Endodermal cell (in vitro differentiated cells): ENCODE measurements around the gene RSRC1. TPM values are rescaled to one million over a fixed set of nuclear protein-coding genes. Genes with fewer than 3 reads are reported as not detected.

Source experiments
- DNase-seq: peaks from one replicate; pipeline ENCODE4 v3.0.0-alpha.2; 2017
- H3K27ac ChIP-seq: 2 replicates; pipeline ENCODE4 v1.5.1; 2013; ENCODE audit warnings: mild to moderate bottlenecking, low read depth, low read length, moderate library complexity
- H3K27me3 ChIP-seq: 2 replicates; pipeline ENCODE4 v1.6.1; 2013; ENCODE audit warnings: mild to moderate bottlenecking, low read length, moderate library complexity; ENCODE audit not compliant: insufficient read depth, control insufficient read depth, poor library complexity, severe bottlenecking
- H3K36me3 ChIP-seq: 2 replicates; pipeline ENCODE4 v1.7.0; 2013; ENCODE audit warnings: mild to moderate bottlenecking, low read length, moderate library complexity; ENCODE audit not compliant: control insufficient read depth, insufficient read depth
- H3K4me1 ChIP-seq: one replicate; pipeline ENCODE4 v1.7.0; 2013; ENCODE audit warnings: low read length; ENCODE audit not compliant: control insufficient read depth, insufficient read depth
- H3K4me3 ChIP-seq: 2 replicates; pipeline ENCODE4 v1.5.1; 2013; ENCODE audit warnings: mild to moderate bottlenecking, low read length, moderate library complexity
- H3K9ac ChIP-seq: 2 replicates; pipeline ENCODE4 v1.6.1; 2013; ENCODE audit warnings: mild to moderate bottlenecking, low read length, moderate library complexity; ENCODE audit not compliant: poor library complexity, severe bottlenecking; ENCODE audit errors: extremely low read depth
- H3K9me3 ChIP-seq: 2 replicates; pipeline ENCODE4 v1.6.1; 2013; ENCODE audit warnings: mild to moderate bottlenecking, low read length, moderate library complexity; ENCODE audit not compliant: control insufficient read depth
- H3K27ac Mint-ChIP-seq: 2 replicates; pipeline ENCODE4 v1.8.0; 2020; ENCODE audit warnings: mixed read lengths
- H3K27me3 Mint-ChIP-seq: 2 replicates; pipeline ENCODE4 v1.8.0; 2021; ENCODE audit warnings: mild to moderate bottlenecking, mixed read lengths; ENCODE audit not compliant: insufficient read depth
- H3K36me3 Mint-ChIP-seq: 2 replicates; pipeline ENCODE4 v1.8.0; 2020; ENCODE audit warnings: low read depth, mixed read lengths
- H3K4me1 Mint-ChIP-seq: 2 replicates; pipeline ENCODE4 v1.8.0; 2020; ENCODE audit warnings: mixed read lengths
- H3K4me3 Mint-ChIP-seq: 2 replicates; pipeline ENCODE4 v1.8.0; 2020; ENCODE audit warnings: mild to moderate bottlenecking, moderate library complexity, mixed read lengths
- H3K9me3 Mint-ChIP-seq: 2 replicates; pipeline ENCODE4 v1.8.0; 2020; ENCODE audit warnings: mild to moderate bottlenecking, mixed read lengths
- CTCF ChIP-seq: fragments of 200-600 bp; sonication (generic); conservative IDR thresholded peaks from 2 replicates; pipeline ENCODE4 v1.5.0; 2021; ENCODE audit warnings: antibody characterized with exemption, mild to moderate bottlenecking
- WGBS, 2 experiments: methylation state at CpG; one replicate each; pipeline versions ENCODE4 v1.1.5 to v1.1.7; 2013; ENCODE audit warnings: missing lambda C conversion rate in 2 of 2, mixed read lengths in 1 of 2; ENCODE audit not compliant: insufficient coverage in 1 of 2, insufficient read length in 1 of 2; 5-methylcytosine and 5-hydroxymethylcytosine counted together
- total RNA-seq, 2 donors: library from RNA; stranded (reverse); fragmentation: NEBNext Ultra II Directional in 1 of 2; extraction: Animal tissue kit (Norgen Biotek cat#: 25700) in 1 of 2; gene quantifications; 2 replicates in 1 of 2; 3 replicates in 1 of 2; pipeline ENCODE4 v1.2.1, GENCODE V29; 2021

RSRC1 gene
- total RNA-seq, 2 donors from 2014 or later: 45.3 to 52.1 TPM

- Mint-ChIP-seq H3K27ac (no peak overlapping the region), H3K9me3 (no peaks in the 10 kb centered on the region), H3K4me1 (no peaks in the 10 kb centered on the region), H3K36me3 (no peaks in the 10 kb centered on the region), H3K4me3 (no peak overlapping the region), H3K27me3 (no peaks in the 10 kb centered on the region)
- no peak for TF ChIP-seq CTCF
- Histone ChIP-seq H3K27ac (no peak overlapping the region), H3K36me3 (no peaks in the 10 kb centered on the region), H3K27me3 (no peaks in the 10 kb centered on the region), H3K4me3 (no peak overlapping the region), H3K4me1 (no peaks in the 10 kb centered on the region), H3K9ac (no peak overlapping the region), H3K9me3 (no peaks in the 10 kb centered on the region)
- 38% methylated on average over 1 of the region's 1 CpG; no CpG with 5 or more reads in 1 of the 2 experiments for WGBS, 2 experiments
- DNase-seq: no peak
These were observed 351.0 kb downstream of the RSRC1 start for GRCh38 chr3:158460926-158461325.

GRCh38 chr3:158463556-158463955 is 353.7 kb downstream of the RSRC1 start:
- 94 to 100% methylated on average over 1 to 2 of the region's 3 CpGs for WGBS, 2 experiments
- H3K27me3 Mint-ChIP-seq: no peaks in the 10 kb centered on the region

DNA sequence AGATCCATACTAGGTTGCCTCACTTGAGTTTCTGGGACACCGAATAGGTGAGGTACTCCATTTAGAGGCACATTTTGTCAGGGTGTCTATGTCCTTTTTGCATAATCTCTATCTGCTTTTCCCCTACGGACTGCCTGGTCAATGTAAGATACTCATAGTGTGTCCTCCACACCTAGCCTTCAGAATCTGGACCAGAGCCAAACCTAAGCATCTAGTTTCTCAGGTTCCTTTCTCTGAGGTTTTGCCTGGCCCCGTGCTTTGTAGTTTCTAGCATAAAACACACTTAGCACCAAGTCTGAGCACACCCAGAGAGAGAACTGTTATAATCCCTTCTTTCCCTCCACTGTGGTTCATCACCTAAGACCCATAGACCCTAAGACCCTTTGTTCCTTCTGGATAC is 355.2 kb downstream of the RSRC1 start:
- Histone ChIP-seq H3K27ac (no peak overlapping the region), H3K27me3 (no peaks in the 10 kb centered on the region), H3K4me1 (no peaks in the 10 kb centered on the region), H3K9me3 (no peaks in the 10 kb centered on the region), H3K9ac (no peak overlapping the region), H3K36me3 (no peaks in the 10 kb centered on the region), H3K4me3 (no peak overlapping the region)
- WGBS, 2 experiments: 88 to 100% methylated on average over 2 to 3 of the region's 3 CpGs
- H3K4me3 Mint-ChIP-seq: no peak overlapping the region
- no peaks in the 10 kb centered on the region for H3K4me1 Mint-ChIP-seq
- H3K27ac Mint-ChIP-seq: no peak overlapping the region
- no peaks in the 10 kb centered on the region for H3K36me3 Mint-ChIP-seq
- H3K9me3 Mint-ChIP-seq: no peaks in the 10 kb centered on the region
- no peaks in the 10 kb centered on the region for H3K27me3 Mint-ChIP-seq
- TF ChIP-seq CTCF: no peak
- DNase-seq: no peak

More at GRCh38 chr3:158463556-158463955, 353.7 kb downstream of the RSRC1 start:
- Mint-ChIP-seq H3K9me3 (no peaks in the 10 kb centered on the region), H3K4me3 (no peak overlapping the region), H3K27ac (no peak overlapping the region), H3K4me1 (no peaks in the 10 kb centered on the region), H3K36me3 (no peaks in the 10 kb centered on the region)
- Histone ChIP-seq H3K4me3 (no peak overlapping the region), H3K27ac (no peak overlapping the region), H3K27me3 (no peaks in the 10 kb centered on the region), H3K36me3 (no peaks in the 10 kb centered on the region), H3K9ac (no peak overlapping the region), H3K9me3 (no peaks in the 10 kb centered on the region), H3K4me1 (no peaks in the 10 kb centered on the region)
- TF ChIP-seq CTCF: no peak
- DNase-seq: no peak
